GM12892 (cell line): ENCODE data around the gene ITGA8.
"Not testable (repeated sequence)": the region's sequence is repeated elsewhere in the genome, so short reads cannot be mapped to it uniquely, and the experiment has no call there.

Experiments used
- DNase-seq: peaks from one replicate; pipeline ENCODE4 v3.0.0; 2011; ENCODE audit not compliant: insufficient read length
- FAIRE-seq: peaks from 2 replicates; lab custom pipeline; 2011; peaks lifted over from hg19 to GRCh38; lab: Jason Lieb, UNC
- POLR2A ChIP-seq: IDR thresholded peaks from 2 replicates; pipeline ENCODE4 v1.6.1; 2011; ENCODE audit warnings: low read depth, low read length, control low read depth
- POLR2AphosphoS5 ChIP-seq: IDR thresholded peaks from 2 replicates; pipeline ENCODE4 v1.6.1; 2011; ENCODE audit warnings: low read depth, low read length, control low read depth
- TAF1 ChIP-seq: IDR thresholded peaks from 2 replicates; pipeline ENCODE4 v1.6.1; 2011; ENCODE audit warnings: low read depth, mild to moderate bottlenecking, control low read depth, low read length, borderline replicate concordance

ITGA8 gene

DNA sequence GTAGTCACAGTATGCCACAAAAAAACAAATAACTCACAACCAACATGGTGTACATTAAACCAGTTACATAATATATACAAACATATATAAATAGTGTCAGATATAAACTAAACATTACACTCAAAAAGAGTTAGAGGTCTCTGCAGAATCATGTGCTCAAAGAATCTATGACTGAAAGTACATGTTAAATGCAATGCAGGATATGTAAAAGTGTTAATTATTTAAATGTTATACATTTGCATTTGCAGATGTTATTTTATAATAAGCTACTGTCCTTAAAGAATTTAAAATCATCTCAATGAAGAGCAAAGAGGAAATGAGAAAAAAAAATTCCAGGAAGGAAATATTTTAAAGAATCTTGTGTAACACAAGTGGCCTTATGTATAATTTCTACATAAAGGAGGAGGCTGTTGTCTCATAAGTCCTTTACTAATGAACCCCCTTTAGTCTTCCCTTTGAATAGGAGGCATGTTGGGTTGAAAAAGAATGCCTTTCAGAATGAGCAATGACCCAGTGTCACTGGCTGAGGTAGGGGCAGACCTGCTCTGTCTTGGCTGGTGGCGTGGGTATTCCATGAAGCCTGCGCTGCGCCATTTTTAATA, 148.9 kb downstream of the ITGA8 start:
- DNase-seq (no peak), FAIRE-seq (no peak)
- TF ChIP-seq POLR2AphosphoS5 (no peak), POLR2A (no peak), TAF1 (no peak)

- TF ChIP-seq POLR2A (no peak), POLR2AphosphoS5 (no peak), TAF1 (no peak)
- no peak for DNase-seq
- no peak for FAIRE-seq
Observed at GRCh38 chr10:15567952-15568351, 151.8 kb downstream of the ITGA8 start.

DNA sequence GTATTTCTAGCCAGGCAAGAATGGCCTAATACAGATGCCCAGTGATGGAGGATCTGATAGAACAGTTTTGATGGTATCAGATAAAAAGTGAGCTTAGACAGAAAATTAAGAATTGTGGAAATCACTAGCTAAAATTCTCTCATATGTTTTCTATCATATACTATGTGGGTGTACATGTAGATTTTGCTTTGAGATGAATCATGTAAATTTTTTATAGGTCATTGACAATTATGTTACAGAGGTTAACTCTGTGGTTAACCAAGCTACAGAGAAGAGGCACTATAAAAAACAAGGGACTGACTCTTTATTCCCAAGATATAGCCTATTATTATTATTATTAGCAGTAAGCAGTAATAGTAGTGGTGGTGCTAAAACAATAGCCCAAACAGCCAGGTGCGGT, 156.5 kb downstream of the ITGA8 start:
- DNase-seq (no peak), FAIRE-seq (no peak)
- TF ChIP-seq POLR2AphosphoS5 (no peak), TAF1 (no peak), POLR2A (no peak)

DNA sequence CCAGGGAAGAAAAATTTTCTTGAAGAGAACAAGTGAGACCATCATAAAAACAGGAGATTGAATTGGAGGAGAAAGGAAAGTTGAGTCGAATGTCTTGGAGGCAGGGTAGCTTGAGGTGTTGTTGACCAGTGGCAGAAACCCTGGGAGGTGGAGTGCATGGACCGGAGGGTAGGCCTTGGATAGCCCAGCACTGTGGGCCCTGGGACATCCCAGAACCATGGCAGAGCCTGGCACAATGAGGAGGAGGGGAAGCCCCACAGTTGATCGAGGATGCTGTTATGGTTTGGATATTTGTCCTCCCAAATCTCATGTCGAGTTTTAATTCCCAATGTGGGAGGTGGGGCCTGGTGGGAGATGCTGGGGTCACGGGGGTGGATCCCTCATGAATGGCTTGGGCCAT, 157.1 kb downstream of the ITGA8 start:
- TF ChIP-seq POLR2AphosphoS5 (no peak), POLR2A (no peak), TAF1 (no peak)

DNA sequence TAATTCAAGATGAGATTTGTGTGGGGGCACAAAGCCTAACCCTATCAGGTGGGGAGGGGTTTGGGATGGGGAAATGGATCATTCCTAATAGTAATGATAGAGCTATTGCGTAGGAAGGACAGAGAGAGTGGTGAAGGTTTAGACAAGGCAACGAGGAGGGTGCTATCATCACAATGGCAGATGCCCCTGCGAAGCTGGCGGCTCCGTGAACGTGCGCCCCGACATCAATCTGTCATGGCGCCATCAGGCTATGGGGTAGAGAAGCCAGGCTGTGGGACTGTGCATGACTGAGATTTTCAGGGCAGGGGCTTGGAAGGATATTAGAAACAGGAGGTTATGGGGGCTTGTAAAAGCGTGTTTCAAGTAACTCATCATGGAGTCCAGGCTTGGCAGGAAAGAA, 157.6 kb downstream of the ITGA8 start:
- no peak for TF ChIP-seq TAF1
- TF ChIP-seq POLR2A = no peak
- TF ChIP-seq POLR2AphosphoS5 = no peak
- FAIRE-seq (no peak), DNase-seq (no peak)

More for the DNA sequence above, 157.1 kb downstream of the ITGA8 start:
- DNase-seq (no peak), FAIRE-seq (no peak)

DNA sequence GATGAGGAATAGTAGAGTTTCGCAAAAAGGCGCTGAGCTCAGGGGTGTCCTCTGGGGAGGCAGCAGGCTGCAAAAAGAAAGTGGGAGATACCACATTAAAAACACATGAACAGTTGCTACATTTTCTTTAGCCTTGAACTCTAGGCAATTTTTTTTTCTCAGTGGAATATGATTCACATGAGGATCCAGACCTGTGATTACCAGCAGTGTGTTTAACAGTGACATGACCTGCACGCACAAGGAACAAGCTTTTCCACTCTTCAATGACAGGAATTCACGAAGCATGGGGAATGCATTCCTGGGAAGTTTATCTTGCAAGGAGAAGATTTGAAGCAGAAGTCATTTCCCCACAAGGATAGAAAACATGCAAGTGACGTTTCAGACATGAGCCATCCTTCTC, 161.6 kb downstream of the ITGA8 start:
- no peak for DNase-seq
- no peak for TF ChIP-seq POLR2AphosphoS5
- no peak for TF ChIP-seq POLR2A
- no peak for TF ChIP-seq TAF1
- FAIRE-seq = no peak

- FAIRE-seq = not testable (repeated sequence)
Observed at GRCh38 chr10:15557168-15557567, 162.6 kb downstream of the ITGA8 start.

DNA sequence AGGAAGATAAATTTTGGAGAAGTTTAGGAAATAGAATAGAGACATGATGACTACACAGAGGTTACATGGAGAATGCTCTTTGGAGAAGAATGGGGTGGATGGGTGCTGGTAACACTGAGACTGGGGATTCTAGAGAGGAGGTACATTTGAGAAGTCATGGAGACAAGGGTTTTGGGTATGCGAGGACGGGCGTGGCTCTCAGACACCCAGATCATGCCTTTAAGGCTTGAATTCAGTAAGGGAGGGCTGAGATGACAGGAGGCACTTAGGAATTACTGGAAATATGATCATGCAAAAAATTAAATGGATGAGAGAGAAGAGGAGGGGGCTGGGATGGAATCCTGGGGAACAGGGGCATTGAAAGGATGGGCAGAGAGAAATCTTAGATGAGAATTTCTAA, 168.8 kb downstream of the ITGA8 start:
- TF ChIP-seq POLR2A (no peak), POLR2AphosphoS5 (no peak), TAF1 (no peak)
- no peak for DNase-seq
- FAIRE-seq = no peak

More at GRCh38 chr10:15557168-15557567, 162.6 kb downstream of the ITGA8 start:
- DNase-seq = not testable (repeated sequence)

DNA sequence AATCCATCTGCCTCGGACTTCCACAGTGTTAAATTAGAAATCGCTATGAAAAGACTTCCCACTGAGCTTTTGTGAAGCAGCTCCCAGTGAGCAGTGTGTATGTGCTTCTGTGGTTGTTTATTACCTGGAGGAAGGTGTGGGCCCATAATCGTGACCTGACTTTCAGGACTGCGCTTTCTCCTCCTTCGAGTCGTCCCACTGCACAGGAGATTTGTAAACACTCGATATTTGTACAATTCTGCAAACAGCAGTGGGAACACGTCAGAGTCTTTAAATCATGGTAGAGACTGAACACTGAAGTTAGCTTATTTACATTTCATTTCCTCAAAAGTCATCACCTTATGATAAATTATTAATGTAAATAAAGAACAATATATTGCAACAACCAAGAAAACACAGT, 171.4 kb downstream of the ITGA8 start:
- no peak for FAIRE-seq
- no peak for TF ChIP-seq POLR2AphosphoS5
- TF ChIP-seq TAF1 = no peak
- TF ChIP-seq POLR2A = no peak

DNA sequence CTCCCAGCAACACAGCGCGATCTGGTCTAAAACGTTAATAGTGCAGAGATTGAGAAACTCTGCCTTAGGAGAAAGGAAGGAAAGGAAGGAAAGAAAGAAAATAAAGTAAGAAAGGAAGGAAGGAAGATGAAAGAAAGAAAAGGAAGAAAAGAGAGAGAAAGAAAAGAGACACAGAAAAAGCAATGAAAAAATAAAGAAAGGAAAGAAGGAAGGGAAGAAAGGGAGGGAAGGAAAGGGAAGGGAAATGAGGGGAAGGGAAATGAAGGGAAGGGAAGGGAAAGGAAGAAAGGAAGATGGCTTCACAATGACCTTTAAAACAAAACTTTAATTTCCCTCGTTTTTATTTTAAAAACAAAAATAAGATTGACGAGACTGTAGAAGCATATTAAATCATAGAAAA, 173.1 kb downstream of the ITGA8 start:
- FAIRE-seq (no peak), DNase-seq (no peak)
- TF ChIP-seq POLR2AphosphoS5 (no peak), POLR2A (no peak), TAF1 (no peak)

More for the DNA sequence above, 171.4 kb downstream of the ITGA8 start:
- DNase-seq = no peak

GRCh38 chr10:15545884-15546283, 173.8 kb downstream of the ITGA8 start:
- DNase-seq (no peak), FAIRE-seq (no peak)
- TF ChIP-seq POLR2AphosphoS5 = no peak
- TF ChIP-seq POLR2A = no peak
- no peak for TF ChIP-seq TAF1

DNA sequence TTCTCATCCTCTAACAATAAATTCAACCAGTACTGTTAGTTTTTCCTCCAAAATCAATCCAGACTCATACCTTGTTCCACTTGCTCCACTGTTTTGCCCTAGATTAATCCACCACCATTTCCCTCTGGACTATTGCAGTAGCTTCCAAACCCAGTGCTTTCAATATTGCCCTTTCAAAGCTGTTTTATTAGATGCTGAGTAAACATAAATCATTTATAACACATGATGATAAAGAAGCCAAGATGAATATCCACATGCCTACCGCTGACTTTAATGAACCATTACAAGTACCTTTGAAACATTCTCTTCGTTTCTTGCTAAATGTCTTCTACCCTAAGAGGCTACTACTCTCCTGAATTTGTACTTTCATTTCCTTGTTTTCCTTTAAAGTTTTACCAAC, 174.5 kb downstream of the ITGA8 start:
- no peak for FAIRE-seq
- no peak for DNase-seq
- no peak for TF ChIP-seq POLR2A
- TF ChIP-seq TAF1 = no peak
- TF ChIP-seq POLR2AphosphoS5 = no peak
